Fibroblast of upper back skin (primary cell): ENCODE data around the gene PHLDA1.
"Not testable (repeated sequence)": the region's sequence is repeated elsewhere in the genome, so short reads cannot be mapped to it uniquely, and the experiment has no call there.

Experiments used
- DNase-seq: peaks from one replicate; pipeline ENCODE4 v3.0.0-alpha.2; 2013

PHLDA1 gene

GRCh38 chr12:75984577-75985182 lies 46.9 kb downstream of the PHLDA1 start:
- no peak for DNase-seq

GRCh38 chr12:75983851-75984250 lies 47.7 kb downstream of the PHLDA1 start:
- DNase-seq = not testable (repeated sequence)

GRCh38 chr12:75982979-75983660 lies 48.5 kb downstream of the PHLDA1 start:
- DNase-seq = no peak

- DNase-seq = no peak
Measured at GRCh38 chr12:75982169-75982564, 49.4 kb downstream of the PHLDA1 start.

GRCh38 chr12:75981247-75982168 lies 50.1 kb downstream of the PHLDA1 start:
- DNase-seq = no peak

- peak; percentile 33 for DNase-seq
Measured at GRCh38 chr12:75979181-75979580, 52.4 kb downstream of the PHLDA1 start.

GRCh38 chr12:75978677-75979076 lies 52.9 kb downstream of the PHLDA1 start:
- no peak for DNase-seq

- peak; percentile 100 for DNase-seq
Measured at GRCh38 chr12:75977952-75978671, 53.5 kb downstream of the PHLDA1 start.

GRCh38 chr12:75977590-75977951 lies 54.0 kb downstream of the PHLDA1 start:
- no peak for DNase-seq

GRCh38 chr12:75976913-75977312 lies 54.7 kb downstream of the PHLDA1 start:
- DNase-seq = no peak

GRCh38 chr12:75976113-75976512 lies 55.5 kb downstream of the PHLDA1 start:
- DNase-seq = no peak

- no peak for DNase-seq
Measured at GRCh38 chr12:75975702-75976101, 55.9 kb downstream of the PHLDA1 start.
